B cell (primary cell): ENCODE data around the gene ATP6V0A1. TPM values are rescaled to one million over a fixed set of nuclear protein-coding genes. Genes with fewer than 3 reads are reported as not detected.
"Not testable (repeated sequence)": the region's sequence is repeated elsewhere in the genome, so short reads cannot be mapped to it uniquely, and the experiment has no call there.

Experiments used
- ATAC-seq: fragments of 200-7000 bp; cut with Tn5 transposase; one replicate; pipeline ENCODE4 v1.10.0; 2021; ENCODE audit warnings: low read depth, mild to moderate bottlenecking, moderate number of reproducible peaks, moderate library complexity
- CTCF ChIA-PET: fragments of 350-600 bp; sonication (Branson Sonifier 250); formaldehyde crosslinking; loops from one replicate; lab custom pipeline; 2021; ENCODE audit warnings: antibody characterized with exemption, inconsistent platforms; lab: Charles Lee
- POLR2A ChIA-PET: fragments of 350-600 bp; sonication (Branson Sonifier 250); formaldehyde crosslinking; loops from one replicate; lab custom pipeline; 2021; ENCODE audit warnings: antibody characterized with exemption; lab: Charles Lee
- DNase-seq: peaks from one replicate; pipeline ENCODE4 v3.0.0; 2013
- H2AFZ ChIP-seq: 2 replicates; pipeline ENCODE4 v1.6.1; 2012; ENCODE audit warnings: mild to moderate bottlenecking, low read depth, low read length; ENCODE audit not compliant: insufficient read depth, poor library complexity, severe bottlenecking
- H3K27ac ChIP-seq, 2 donors: 1 replicate in 1 of 2; 2 replicates in 1 of 2; pipeline ENCODE4 v1.5.1; 2012 to 2013; ENCODE audit warnings: low read length in 2 of 2, mild to moderate bottlenecking in 2 of 2, moderate library complexity in 1 of 2
- H3K27me3 ChIP-seq, 4 experiments: fragments of 200-600 bp in 1 of 4; sonication (generic) in 1 of 4; replicated peaks in 1 of 4; 1 replicate in 2 of 4; 2 replicates in 2 of 4; pipeline versions ENCODE4 v1.6.1 to v1.7.0; 2013 to 2016; ENCODE audit warnings: low read length in 3 of 4, mild to moderate bottlenecking in 2 of 4, mixed read lengths in 1 of 4, moderate library complexity in 1 of 4; ENCODE audit not compliant: insufficient read depth in 4 of 4, control insufficient read depth in 3 of 4; ENCODE audit errors: control extremely low read depth in 1 of 4
- H3K36me3 ChIP-seq, 2 experiments: replicated peaks in 1 of 2; 1 replicate in 1 of 2; 2 replicates in 1 of 2; pipeline versions ENCODE4 v1.6.1 to v1.7.1; 2013; ENCODE audit warnings: low read length in 1 of 2; ENCODE audit not compliant: insufficient read depth in 2 of 2, control insufficient read depth in 1 of 2; ENCODE audit errors: control extremely low read depth in 1 of 2, extremely low read depth in 1 of 2
- H3K4me1 ChIP-seq, 2 donors: fragments of 200-600 bp in 1 of 2; sonication (generic) in 1 of 2; 1 replicate in 1 of 2; 2 replicates in 1 of 2; pipeline versions ENCODE4 v1.5.1 to v1.6.1; 2013 to 2017; ENCODE audit warnings: low read length in 2 of 2; ENCODE audit not compliant: control insufficient read depth in 2 of 2, insufficient read depth in 2 of 2
- H3K4me2 ChIP-seq: replicated peaks from 2 replicates; pipeline ENCODE3; 2012; ENCODE audit warnings: mild to moderate bottlenecking, low read depth, low read length; ENCODE audit not compliant: poor library complexity, severe bottlenecking
- H3K4me3 ChIP-seq, 5 experiments: fragments of 200-600 bp in 1 of 5; sonication (generic) in 1 of 5; 1 replicate in 3 of 5; 2 replicates in 2 of 5; pipeline versions ENCODE4 v1.5.1 to v1.7.0; 2011 to 2016; ENCODE audit warnings: low read length in 4 of 5, mild to moderate bottlenecking in 4 of 5, low read depth in 2 of 5, control low read depth in 1 of 5, moderate library complexity in 1 of 5; ENCODE audit not compliant: insufficient read depth in 1 of 5; ENCODE audit errors: control extremely low read depth in 1 of 5, extremely low read depth in 1 of 5
- H3K79me2 ChIP-seq: fragments of 200-600 bp; sonication (generic); one replicate; pipeline ENCODE4 v1.6.0; 2016; ENCODE audit warnings: low read length; ENCODE audit not compliant: control insufficient read depth, insufficient read depth
- H3K9ac ChIP-seq: fragments of 200-600 bp; sonication (generic); 2 replicates; pipeline ENCODE4 v1.6.1; 2017; ENCODE audit warnings: mild to moderate bottlenecking, low read length, moderate library complexity
- H3K9me3 ChIP-seq, 3 donors: one replicate each; pipeline versions ENCODE4 v1.6.1 to v1.7.1; 2013; ENCODE audit warnings: low read length in 2 of 3; ENCODE audit not compliant: control insufficient read depth in 2 of 3, insufficient read depth in 1 of 3; ENCODE audit errors: control extremely low read depth in 1 of 3
- H4K20me1 ChIP-seq: 2 replicates; pipeline ENCODE4 v1.6.0; 2012; ENCODE audit warnings: mild to moderate bottlenecking, low read length; ENCODE audit not compliant: insufficient read depth, control insufficient read depth, poor library complexity, severe bottlenecking
- H3K27ac Mint-ChIP-seq: one replicate; pipeline ENCODE4 v1.8.0; 2021; ENCODE audit warnings: mixed read lengths
- H3K27me3 Mint-ChIP-seq: one replicate; pipeline ENCODE4 v1.8.0; 2021; ENCODE audit warnings: mixed read lengths
- H3K4me1 Mint-ChIP-seq: one replicate; pipeline ENCODE4 v1.8.0; 2021; ENCODE audit warnings: mixed read lengths
- H3K4me3 Mint-ChIP-seq: one replicate; pipeline ENCODE4 v1.8.0; 2021; ENCODE audit warnings: mixed read lengths
- H3K9me3 Mint-ChIP-seq: one replicate; pipeline ENCODE4 v1.8.0; 2022; ENCODE audit warnings: mixed read lengths; ENCODE audit not compliant: insufficient read depth
- CTCF ChIP-seq: fragments of 200-600 bp; IDR thresholded peaks from one replicate; pipeline ENCODE4 v1.8.0; 2022; ENCODE audit warnings: antibody characterized with exemption, mild to moderate bottlenecking
- EZH2 ChIP-seq: IDR thresholded peaks from 2 replicates; pipeline ENCODE4 v1.6.1; 2012; ENCODE audit warnings: borderline replicate concordance, low read depth, mild to moderate bottlenecking, moderate library complexity, low read length; ENCODE audit not compliant: insufficient read depth, poor library complexity, severe bottlenecking
- WGBS: methylation state at CpG from one replicate; pipeline ENCODE4 v1.1.5; 2013; ENCODE audit warnings: missing lambda C conversion rate; ENCODE audit not compliant: insufficient coverage; 5-methylcytosine and 5-hydroxymethylcytosine counted together
- intact Hi-C: fragments of 100-400 bp; cut with micrococcal nuclease; formaldehyde crosslinking; loops from one replicate; pipeline ENCODE4 v1.10.0; 2022
- polyA plus RNA-seq: library from polyadenylated mRNA; depleted of rRNA; stranded (reverse); fragments of >200 nt; gene quantifications from 2 replicates; pipeline ENCODE4 v1.2.3, GENCODE V29; 2012
- total RNA-seq, 2 donors: library from RNA; stranded (reverse); fragments of 120-200 nt in 1 of 2; gene quantifications; 1 replicate in 1 of 2; 2 replicates in 1 of 2; pipeline versions ENCODE4 v1.2.3 to v1.2.4, GENCODE V29; 2013 to 2022

ATP6V0A1 gene
- total and polyA plus RNA-seq, 2 donors (not counting 1 experiment from before 2014, with no cell fraction given) = 59.1 to 90.9 TPM

GRCh38 chr17:42476411-42476810, 17.7 kb downstream of the ATP6V0A1 start:
- CTCF ChIA-PET = interaction anchor here (0.8 to 1.1 kb wide), 2 partner anchors 71 to 154 kb away, joined by 3 read pairs; no protein-coding TSS in a partner anchor
- Histone ChIP-seq H3K79me2 (peaks cover 7% of the 10 kb centered on the region), H3K36me3 (peaks cover 6 to 72% of the 10 kb centered on the region in 2 experiments), H3K9me3 (no peaks in the 10 kb centered on the region), H3K27ac (no peak overlapping the region), H3K9ac (no peak overlapping the region), H4K20me1 (peaks cover 5% of the 10 kb centered on the region), H3K4me3 (no peak overlapping the region), H2AFZ (no peak overlapping the region), H3K27me3 (no peaks in the 10 kb centered on the region), H3K4me1 (peaks cover 7 to 13% of the 10 kb centered on the region in 2 donors), H3K4me2 (no peak overlapping the region)
- intact Hi-C loops = no loop called here
- TF ChIP-seq EZH2 (no peak), CTCF (no peak)
- Mint-ChIP-seq H3K9me3 (no peaks in the 10 kb centered on the region), H3K4me1 (peaks cover 23% of the 10 kb centered on the region), H3K4me3 (no peak overlapping the region), H3K27ac (no peak overlapping the region), H3K27me3 (no peaks in the 10 kb centered on the region)
- DNase-seq (no peak), ATAC-seq (no peak)
- POLR2A ChIA-PET = no interaction called here
- WGBS = no CpG with 5 or more reads among the region's 2 CpGs

GRCh38 chr17:42477173-42477572, 18.5 kb downstream of the ATP6V0A1 start:
- Histone ChIP-seq H4K20me1 (peaks cover 5% of the 10 kb centered on the region), H3K79me2 (peaks cover 7% of the 10 kb centered on the region), H3K4me2 (no peak overlapping the region), H3K4me3 (no peak overlapping the region), H2AFZ (no peak overlapping the region), H3K9ac (no peak overlapping the region), H3K9me3 (no peaks in the 10 kb centered on the region), H3K4me1 (peaks cover 7 to 13% of the 10 kb centered on the region in 2 donors), H3K27ac (no peak overlapping the region), H3K27me3 (no peaks in the 10 kb centered on the region), H3K36me3 (peaks cover 6 to 75% of the 10 kb centered on the region in 2 experiments)
- Mint-ChIP-seq H3K4me1 (peaks cover 23% of the 10 kb centered on the region), H3K27ac (no peak overlapping the region), H3K27me3 (no peaks in the 10 kb centered on the region), H3K4me3 (no peak overlapping the region), H3K9me3 (no peaks in the 10 kb centered on the region)
- TF ChIP-seq CTCF (no peak), EZH2 (no peak)
- intact Hi-C loops = no loop called here
- no CpG with 5 or more reads among the region's 3 CpGs for WGBS
- ATAC-seq (no peak), DNase-seq (no peak)
- POLR2A ChIA-PET = no interaction called here
- CTCF ChIA-PET = interaction anchor here (1.1 kb wide), 1 partner anchor 71 kb away, joined by 3 read pairs; no protein-coding TSS in a partner anchor

- H3K4me3 ChIP-seq, CTCF ChIA-PET, POLR2A ChIA-PET, H3K9me3 ChIP-seq, H3K9ac ChIP-seq, H3K4me2 ChIP-seq, H3K9me3 Mint-ChIP-seq, H3K79me2 ChIP-seq, H4K20me1 ChIP-seq, H3K27ac ChIP-seq, H3K27me3 ChIP-seq, H3K27me3 Mint-ChIP-seq, H3K4me3 Mint-ChIP-seq, intact Hi-C loops, DNase-seq, ATAC-seq, H3K27ac Mint-ChIP-seq, H2AFZ ChIP-seq: not testable (repeated sequence)
- H3K4me1 Mint-ChIP-seq = peaks cover 23% of the 10 kb centered on the region
- H3K4me1 ChIP-seq = peaks cover 7 to 13% of the 10 kb centered on the region in 2 donors
- no CpG with 5 or more reads among the region's 1 CpG for WGBS
- peaks cover 6 to 77% of the 10 kb centered on the region in 2 experiments for H3K36me3 ChIP-seq
These were observed 19.1 kb downstream of the ATP6V0A1 start for GRCh38 chr17:42477824-42478223.
